ENCODE measurements around the gene TFEB.

DNA sequence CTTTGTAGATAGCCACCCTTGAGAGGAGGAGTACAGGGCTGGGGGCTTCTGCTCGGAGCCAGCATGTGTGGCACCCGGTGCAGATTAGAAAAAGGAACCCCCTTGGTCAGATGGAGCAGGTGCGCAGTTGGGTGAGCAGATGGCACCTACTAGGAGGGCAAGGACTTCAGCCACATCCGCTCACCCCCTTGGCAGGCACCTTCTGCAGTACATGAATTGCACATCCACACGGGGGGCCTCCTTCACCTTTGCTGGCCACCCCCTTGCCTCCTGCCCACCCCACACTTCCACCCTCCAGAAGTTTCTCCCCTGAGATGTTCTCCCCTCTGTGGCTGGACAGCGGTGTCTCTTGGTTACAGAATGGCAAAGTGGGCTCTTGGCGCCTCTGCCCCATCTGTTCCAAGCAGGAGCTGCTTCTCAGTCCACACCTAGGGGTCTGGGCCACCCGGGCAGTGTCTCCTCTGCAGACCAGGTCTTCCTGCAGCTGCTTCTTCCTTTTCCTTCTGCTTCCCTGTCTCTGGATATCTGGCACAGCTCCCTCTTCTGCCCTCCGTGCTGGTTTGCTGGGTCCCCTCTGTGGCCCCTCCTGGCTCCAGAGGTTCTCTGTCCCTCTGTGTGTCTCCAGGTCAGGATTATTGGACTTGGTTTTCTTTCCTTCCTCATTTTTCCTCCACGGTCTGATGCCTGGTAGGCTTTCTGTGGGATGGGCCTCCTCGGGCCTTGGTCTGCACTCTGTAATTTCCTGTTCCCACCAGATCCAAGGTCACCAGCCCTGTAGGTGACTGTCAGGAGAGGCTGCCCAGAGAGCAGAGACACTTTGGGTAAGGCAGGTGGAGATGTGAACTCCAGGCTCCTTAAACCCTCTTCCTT, 93.1 kb downstream of the TFEB start:
- TF ChIP-seq CTCF (IDR thresholded peaks at IDR 0.05; ENCODE audit: low read depth, low read length, missing input control), result no peak
- no peak for TF ChIP-seq MAX (IDR thresholded peaks at IDR 0.05)
- TF ChIP-seq FOXA1 (IDR thresholded peaks at IDR 0.05), result no peak
- TF ChIP-seq RAD21 (IDR thresholded peaks at IDR 0.05), result no peak
- no peak for TF ChIP-seq JUND (IDR thresholded peaks at IDR 0.05)

All from liver (tissue), 3 donors.